ENCODE data around the gene FAM171A1.

FAM171A1 gene

GRCh38 chr10:15200626-15201025, 170.5 kb downstream of the FAM171A1 start:
- no peak for DNase-seq

- no peak for DNase-seq
Observed at GRCh38 chr10:15197911-15198310, 173.2 kb downstream of the FAM171A1 start.

DNA sequence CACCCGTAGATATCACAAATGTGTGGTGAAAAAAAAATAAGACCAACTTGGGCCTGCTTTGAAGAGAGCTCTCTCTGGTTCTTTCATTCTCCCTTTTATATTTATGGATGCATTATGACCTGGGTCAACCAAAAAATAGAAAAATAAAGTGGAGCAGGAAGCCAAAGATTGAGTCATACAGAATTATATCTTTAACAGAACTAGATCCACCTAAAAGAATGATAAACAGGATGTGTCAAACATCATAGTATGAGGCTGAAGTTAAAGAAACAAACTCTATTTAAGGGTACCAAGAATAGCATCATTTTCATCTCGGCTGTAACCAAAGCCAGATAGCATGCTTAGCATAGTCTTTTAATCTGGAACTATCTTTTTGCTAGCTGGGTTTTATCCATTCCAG, 173.8 kb downstream of the FAM171A1 start:
- DNase-seq = no peak

DNA sequence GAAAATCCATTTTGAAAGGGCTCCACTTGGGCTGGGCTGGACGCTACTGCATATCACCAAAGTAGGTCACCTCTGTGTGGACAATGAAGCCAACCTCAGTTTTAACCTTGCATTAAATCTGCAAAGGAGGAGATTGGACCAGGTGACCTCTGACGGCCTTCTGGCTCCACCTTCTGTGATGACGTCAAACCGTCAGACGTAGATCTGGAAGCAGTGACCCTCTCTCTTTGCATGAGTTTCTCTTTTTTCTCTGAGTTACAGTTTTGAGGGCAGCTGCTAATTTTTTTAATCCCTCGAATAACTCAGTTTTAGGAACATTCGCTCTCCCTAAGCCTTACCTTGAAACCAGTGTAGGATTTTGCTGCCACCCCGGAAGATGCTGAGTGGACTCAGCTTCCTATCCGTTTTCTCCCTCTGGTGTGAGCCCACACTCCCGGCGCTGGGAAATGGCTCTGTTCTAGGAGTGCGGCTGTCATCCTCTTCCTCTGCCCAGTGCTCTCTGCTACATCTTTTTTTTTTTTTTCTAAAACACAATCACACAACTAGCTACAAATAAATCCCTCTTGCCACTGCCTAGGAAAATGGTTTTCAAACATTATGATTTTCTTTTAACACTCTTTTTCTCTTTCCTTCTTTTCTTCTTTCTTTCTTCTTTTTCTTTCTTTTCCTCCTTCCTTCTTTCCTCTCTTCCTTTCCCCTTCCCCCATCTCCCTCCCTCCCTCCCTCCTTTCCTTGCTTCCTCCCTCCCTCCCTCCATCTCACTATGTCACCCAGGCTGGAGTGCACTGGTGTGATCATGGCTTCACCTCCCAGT, 174.9 kb downstream of the FAM171A1 start:
- DNase-seq = no peak

GRCh38 chr10:15189133-15189885, 181.8 kb downstream of the FAM171A1 start:
- DNase-seq = no peak

- DNase-seq = no peak
Observed at GRCh38 chr10:15188603-15189002, 182.5 kb downstream of the FAM171A1 start.

DNA sequence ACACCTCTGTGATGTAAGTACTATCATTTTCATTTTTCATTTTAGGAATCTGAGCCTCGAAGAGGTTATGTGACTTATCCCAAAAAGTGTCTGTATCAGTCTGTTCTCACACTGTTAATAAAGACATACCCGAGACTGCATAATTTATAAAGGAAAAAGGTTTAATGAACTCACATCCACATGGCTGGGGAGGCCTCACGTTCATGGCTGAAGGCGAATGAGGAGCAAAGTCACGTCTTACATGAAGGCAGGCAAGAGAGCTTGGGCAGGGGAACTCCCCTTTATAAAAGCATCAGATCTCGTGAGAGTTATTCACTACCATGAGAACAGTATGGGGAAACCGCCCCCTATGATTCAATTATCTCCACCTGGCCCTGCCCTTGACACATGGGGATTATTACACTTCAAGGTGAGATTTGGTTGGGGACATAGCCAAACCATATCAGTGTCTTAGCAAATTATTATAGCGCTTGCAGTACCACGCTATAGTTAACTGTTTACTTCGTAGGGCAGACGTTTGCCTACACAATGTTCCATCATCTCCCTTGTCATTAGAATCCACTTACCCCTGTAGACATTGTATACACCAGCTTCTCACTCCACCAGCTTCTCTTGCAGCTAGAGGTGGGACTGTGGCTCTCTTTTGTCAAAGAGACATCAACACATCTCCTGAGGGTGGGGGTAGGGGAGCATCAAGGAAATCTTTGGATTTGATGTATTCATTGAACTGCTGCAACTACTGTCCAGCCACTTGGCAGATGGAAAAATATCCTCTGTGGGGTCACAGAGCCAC, 187.2 kb downstream of the FAM171A1 start:
- DNase-seq = no peak

DNA sequence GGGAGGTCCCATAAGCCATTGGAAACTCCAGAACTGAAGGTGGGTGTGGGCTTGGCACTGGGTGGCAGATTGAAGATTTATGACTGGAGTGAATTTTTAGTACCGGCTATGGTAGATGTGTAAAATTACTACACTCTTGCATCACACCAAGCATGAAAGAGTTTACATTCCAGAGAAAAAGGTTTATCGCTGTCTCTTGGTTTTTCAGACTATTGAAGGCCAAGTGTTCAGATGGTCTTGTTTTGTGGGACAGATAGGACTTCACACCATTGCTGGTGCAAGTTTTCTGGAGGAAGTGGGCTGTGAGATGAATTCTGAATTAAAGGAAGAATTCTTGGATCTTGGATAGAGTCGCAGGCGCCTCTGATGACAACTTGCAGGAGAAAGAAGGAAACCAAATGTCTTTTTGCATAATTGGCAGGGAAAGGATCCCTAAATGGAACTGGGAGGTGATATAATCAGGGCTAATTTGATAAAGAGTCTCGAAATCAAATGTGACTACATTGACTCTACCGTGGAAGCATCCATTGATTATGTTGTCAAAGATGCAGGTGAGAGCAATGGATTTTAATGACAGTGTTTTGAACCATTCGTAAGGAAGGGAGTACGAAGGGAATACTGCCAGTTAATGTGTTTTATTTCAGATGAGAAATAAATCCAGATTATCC, 188.4 kb downstream of the FAM171A1 start:
- DNase-seq = no peak

DNA sequence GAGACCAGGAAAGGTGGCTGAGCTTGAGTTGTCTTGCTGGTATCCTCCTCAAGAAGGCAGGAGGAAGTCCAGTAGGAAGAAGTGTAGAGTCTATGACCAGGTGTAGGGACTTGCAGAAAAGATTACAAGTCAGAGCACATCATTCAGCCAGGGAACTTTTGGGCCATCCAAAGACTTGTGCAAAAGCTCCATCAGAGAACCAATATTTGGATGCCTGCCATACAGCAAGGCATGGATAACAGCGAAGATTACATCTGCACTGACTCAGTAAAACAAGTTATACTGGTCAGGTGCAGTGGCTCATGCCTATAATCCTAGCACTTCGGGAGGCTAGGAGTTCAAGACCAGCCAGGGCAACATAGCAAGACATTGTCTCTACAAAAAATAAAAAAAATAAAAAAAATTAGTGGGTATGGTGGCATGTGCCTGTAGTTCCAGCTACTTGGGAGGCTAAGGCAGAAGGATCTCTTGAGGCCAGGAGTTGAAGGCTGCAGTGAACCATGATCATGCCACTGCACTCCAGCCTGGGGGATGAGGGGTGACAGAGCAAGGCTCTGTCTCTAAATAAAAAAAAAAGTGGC, 189.4 kb downstream of the FAM171A1 start:
- DNase-seq = no peak

DNA sequence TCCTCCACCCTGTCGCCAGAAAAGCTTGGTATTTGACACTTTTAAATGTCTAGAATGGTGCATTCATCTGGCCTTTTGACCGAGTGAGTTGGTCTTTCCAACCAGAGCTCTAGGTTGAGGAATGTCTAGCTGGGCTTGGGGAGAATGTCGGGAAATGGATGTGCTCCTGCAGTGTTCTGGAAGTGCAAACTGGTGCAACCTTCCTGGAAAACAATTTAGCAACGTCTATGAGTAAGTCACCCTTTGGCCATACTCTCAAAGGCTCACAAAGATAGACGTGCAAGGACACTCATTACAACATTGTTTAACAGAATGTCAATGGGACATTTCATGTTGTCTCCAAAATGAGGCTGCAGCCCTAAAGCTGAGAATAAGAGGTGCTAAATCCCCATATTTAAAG, 190.4 kb downstream of the FAM171A1 start:
- DNase-seq = no peak

DNA sequence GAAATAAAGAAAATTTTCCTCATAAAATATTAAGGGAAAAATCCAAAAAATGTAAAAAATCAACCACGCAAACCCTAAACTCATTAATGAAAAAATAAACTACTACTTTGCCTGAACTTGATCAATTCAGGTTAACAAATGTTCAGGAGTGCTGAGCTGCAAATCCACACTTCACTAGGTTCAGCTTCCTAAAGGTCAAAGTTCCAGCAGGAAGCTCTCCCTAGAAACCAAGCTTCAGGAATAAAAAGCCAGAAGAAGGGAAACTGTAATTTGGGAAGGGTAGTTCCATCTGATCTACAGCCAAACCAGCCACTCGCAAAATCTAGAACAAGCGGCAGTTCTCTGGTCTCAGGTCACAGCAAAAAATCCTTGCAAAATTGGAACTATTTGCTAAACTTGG, 194.8 kb downstream of the FAM171A1 start:
- no peak for DNase-seq

DNA sequence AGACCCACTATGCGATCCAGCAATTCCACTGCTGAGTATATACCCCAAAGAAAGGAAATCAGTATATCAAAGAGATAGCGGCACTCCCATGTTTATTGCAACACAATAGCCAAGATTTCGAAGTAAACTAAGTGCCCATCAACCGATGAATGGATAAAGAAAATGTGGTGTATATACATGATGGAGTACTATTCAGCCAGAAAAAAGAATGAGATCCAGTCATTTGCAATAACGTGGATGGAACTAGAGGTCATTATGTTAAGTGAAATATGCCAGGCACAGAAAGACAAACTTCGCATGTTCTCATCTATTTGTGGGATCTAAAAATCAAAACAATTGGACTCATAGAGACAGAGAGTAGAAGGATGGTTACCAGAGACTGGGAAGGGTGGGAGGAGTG, 195.5 kb downstream of the FAM171A1 start:
- DNase-seq = no peak

DNA sequence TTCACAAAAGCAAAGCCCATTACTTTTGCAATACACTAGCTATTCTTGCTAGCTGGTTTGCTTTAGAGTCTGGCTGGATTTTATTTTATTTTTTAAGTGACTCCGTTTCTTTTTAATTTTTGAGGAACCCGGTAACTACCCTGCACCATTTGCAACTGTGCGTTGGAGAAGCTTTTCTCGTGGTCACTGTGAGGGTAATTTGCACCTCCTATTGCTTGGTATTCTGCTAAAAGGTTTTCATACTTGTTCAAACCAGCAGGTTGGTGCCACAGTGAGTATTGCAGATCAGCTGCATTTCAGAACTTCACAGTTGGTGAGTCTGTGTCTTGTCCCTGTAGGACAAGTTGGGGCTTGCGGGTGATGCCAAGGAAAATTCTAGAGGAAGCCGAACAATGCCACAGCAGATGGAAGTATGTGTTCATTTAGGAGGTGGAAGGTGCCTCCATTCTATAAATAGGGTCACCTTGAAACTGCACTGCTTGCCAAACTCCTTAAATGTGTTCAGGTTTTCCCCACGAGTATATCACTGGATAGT, 198.7 kb downstream of the FAM171A1 start:
- no peak for DNase-seq

DNA sequence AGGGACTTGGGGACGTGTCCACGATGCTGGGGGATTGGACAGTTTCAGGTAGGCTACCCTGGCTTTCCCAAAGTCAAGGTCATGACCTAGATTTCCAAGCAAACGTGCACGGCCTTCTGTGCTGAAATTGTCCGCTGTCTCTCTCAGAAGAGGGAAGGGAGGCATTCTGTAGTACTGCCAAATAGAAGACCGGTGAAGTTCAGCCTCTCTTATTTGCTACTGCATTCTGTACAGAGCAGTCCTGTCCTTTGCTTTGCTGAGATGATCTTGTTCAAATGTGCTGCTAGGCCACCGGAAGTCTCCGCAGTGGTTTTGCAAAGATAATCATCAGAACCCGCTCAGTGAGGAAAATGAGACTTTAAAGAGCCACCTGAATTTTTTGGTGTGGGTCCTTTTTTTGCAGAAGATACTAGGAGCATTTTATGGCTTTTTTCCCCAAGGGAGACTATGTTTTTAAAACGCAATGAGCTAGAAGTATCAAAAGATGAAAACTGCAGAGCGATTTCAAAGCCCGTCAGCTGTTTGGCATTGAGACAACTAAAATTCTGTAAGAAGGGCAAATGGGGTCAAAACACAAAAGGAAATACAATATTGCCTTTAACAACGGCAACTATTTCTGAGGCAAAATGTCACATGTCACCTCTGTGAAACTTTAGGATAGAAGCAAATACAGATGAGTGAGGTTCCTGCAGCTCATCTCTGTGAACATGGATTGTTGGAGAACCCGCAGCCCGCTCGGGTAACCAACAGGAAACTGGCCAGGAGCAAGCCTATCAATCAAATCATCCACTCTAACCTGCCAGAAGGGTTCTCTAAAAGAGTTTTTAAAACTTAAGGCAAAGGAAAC, 201.3 kb downstream of the FAM171A1 start:
- DNase-seq = no peak

- DNase-seq = no peak
Observed at GRCh38 chr10:15168786-15169554, 202.1 kb downstream of the FAM171A1 start.

GRCh38 chr10:15168291-15168785, 202.8 kb downstream of the FAM171A1 start, which contains the start of gene NMT2:
Gene NMT2 (minus strand): TSS chr10:15168693. CDS start chr10:15168612, 81 bp downstream.
- peak; percentile 21 for DNase-seq

DNA sequence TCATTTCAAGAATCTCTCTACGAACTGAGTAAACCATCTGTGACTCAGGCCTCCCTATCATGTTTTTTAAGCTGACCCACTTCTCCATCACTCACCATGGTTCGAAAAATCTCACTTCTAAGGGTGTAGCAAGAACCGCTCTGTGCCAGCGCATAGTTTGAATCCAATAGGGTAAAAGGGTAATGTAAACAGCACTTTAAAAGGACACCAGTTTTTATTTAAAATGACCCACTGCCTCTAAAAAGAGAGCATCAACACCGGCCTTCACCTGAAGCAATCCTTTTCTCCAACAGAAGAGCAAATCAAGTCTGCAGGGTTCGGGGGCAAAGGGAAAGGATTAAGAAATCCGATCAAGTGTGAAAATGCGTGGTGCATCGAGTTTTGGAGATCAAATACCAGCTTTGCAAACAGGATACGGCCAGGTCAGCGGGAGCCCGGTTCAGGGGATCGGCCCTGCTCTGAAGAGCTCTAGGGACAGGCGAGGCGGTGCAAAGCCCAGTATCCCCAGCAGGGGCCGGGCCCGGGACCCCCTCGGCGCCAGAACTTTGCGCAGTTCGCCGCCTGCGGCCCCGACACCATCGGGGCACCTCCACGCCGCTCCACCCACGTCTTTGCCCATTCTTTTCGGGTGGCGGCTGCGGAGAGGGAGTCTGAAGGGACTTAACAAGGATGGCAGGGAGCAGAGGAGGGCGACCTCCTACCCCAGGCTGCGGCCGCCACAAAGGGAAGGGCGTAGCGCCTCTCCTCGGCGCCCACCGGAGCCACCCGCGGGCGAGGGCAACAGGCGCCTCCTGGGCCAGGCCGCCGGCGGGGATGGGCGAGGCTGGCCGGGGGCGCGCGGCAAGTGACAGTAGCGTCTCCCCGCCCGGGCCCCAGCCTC, 203.4 kb downstream of the FAM171A1 start:
- DNase-seq = no peak

DNA sequence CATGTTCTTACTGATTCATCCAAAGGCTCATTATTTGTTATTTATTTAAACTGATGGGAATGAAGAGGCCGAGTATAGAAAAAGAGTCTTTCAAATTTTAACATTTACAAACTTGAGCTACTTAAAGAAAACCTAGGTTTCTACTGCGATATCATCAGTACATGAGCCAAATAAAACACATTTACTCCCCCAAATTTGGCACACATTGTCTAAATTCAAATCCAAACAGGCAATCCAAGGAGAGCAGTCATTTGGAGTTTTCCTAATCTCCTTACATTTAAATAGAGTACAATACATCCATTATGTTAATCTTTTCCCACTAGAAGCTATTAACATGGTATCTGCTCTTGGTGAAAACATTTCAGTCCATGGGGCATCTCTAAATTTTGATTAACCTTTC, 204.8 kb downstream of the FAM171A1 start:
- no peak for DNase-seq

DNA sequence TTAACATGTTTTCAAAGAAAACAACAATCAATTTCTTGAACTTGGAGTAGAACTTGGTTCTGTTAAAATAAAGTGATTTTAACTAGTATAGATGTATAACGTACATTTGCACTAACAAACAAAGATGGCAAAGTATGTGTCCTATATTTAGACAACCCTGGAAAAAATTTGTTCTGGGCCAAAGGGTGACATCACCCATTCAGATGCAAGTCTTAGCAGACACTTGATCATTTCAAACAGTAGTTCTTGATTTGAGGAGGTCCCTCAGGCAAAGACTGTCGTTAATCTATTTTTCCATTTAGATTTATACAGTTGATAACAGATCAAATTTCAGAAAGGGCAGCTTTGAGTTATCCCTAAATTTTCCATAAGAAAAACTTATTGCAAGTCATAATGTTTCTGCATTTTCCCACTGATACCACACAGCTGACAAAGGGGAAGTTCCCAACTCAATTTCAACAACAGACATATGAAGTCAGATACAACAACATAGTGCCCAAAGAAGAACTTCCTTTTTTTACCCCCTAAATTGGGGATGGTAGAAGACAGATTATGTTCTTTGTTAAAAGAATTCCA, 207.7 kb downstream of the FAM171A1 start:
- no peak for DNase-seq

Data from NCI-H1417 treated with DMSO at 0.1 percent for 48 hours (cell line).